SH-SY5Y (cell line): Measurements from ENCODE around the gene RGS16.

Experiments
- GATA2 ChIP-seq: IDR thresholded peaks from 2 replicates; pipeline ENCODE4 v1.6.1; 2011; ENCODE audit warnings: mild to moderate bottlenecking, low read depth, low read length
- GATA3 ChIP-seq: IDR thresholded peaks from 2 replicates; pipeline ENCODE4 v1.6.1; 2011; ENCODE audit warnings: low read depth, mild to moderate bottlenecking, low read length, moderate library complexity

DNA sequence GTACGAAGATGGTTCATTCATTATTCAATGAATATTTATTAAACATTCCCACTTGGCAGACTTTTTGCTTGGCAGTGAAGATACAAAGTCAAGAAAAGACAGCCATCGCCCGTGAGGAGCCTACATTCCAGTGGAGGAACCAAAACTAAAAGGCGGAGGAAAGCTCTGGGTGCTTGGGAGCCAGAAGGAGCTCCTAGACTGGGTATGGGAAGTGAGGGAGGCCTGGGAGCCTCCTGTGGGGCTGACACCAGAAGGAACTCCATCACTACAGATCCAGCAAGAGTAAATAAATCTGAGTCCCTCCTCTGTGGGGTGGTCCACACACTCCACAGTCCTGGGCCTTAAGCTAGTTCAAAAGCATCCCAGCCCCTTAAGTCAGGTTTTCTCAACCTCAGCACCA is 30.0 kb downstream of the RGS16 start:
- TF ChIP-seq GATA2 (no peak), GATA3 (no peak)
